ENCODE data around the gene AKIRIN2.
"Not testable (repeated sequence)": the region's sequence is repeated elsewhere in the genome, so short reads cannot be mapped to it uniquely, and the experiment has no call there.

Gene AKIRIN2

DNA sequence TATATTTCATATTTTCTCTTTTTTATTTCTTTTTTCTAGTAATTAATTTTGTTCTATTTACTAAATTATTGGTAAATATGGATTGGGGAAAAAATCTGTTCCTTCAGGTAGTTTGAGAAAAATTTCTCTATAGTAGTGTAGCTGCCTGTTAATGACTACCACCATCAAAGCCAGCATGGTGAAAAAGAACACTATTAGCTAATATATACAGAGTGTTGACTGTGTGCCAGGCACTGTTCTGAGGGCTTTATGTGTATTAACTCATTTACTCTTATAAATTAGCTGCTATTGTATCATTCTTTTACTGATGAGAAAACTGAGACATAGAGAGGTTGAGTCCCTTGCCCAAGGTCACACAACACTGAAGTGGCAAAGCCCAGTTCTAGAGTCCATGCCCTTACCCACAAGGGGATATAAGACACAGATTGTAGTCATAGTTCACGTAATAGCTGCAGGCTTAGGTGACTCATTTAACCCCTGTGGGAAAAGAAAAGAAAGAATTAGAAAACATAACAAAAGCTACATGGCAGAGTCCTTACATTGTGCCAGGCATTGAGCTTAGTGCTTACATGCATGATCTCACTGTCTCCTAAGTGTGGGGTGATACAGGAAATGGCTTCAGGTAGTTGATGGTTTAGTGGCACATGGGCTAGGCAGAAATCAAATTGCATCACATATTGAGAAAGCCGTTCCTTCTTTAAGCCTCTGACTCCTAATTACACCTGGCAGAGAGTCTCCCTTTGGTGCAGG, 12.2 kb upstream of the AKIRIN2 start:
- TF ChIP-seq ZFX (IDR thresholded peaks at IDR 0.05) = no peak
- TF ChIP-seq, protein P1, sequence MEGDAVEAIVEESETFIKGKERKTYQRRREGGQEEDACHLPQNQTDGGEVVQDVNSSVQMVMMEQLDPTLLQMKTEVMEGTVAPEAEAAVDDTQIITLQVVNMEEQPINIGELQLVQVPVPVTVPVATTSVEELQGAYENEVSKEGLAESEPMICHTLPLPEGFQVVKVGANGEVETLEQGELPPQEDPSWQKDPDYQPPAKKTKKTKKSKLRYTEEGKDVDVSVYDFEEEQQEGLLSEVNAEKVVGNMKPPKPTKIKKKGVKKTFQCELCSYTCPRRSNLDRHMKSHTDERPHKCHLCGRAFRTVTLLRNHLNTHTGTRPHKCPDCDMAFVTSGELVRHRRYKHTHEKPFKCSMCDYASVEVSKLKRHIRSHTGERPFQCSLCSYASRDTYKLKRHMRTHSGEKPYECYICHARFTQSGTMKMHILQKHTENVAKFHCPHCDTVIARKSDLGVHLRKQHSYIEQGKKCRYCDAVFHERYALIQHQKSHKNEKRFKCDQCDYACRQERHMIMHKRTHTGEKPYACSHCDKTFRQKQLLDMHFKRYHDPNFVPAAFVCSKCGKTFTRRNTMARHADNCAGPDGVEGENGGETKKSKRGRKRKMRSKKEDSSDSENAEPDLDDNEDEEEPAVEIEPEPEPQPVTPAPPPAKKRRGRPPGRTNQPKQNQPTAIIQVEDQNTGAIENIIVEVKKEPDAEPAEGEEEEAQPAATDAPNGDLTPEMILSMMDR (conservative IDR thresholded peaks at IDR 0.05) = no peak
- H3K27ac ChIP-seq = no peak overlapping the region

DNA sequence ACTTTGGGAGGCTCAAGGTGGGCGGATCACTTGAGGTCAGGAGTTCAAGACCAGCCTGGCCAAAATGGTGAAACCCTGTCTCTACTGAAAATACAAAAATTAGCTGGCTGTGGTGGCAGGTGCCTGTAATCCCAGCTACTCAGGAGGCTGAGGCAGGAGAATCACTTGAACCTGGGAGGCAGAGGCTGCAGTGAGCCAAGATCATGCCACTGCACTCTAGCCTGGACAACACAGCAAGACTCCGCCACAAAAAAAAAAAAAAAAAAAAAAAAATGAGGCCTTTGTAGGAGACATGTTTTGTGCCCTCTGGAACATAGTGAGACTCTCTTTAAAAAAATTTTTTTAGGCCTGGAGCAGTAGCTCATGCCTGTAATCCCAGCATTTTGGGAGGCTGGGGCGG, 10.7 kb upstream of the AKIRIN2 start:
- not testable (repeated sequence) for H3K27ac ChIP-seq

DNA sequence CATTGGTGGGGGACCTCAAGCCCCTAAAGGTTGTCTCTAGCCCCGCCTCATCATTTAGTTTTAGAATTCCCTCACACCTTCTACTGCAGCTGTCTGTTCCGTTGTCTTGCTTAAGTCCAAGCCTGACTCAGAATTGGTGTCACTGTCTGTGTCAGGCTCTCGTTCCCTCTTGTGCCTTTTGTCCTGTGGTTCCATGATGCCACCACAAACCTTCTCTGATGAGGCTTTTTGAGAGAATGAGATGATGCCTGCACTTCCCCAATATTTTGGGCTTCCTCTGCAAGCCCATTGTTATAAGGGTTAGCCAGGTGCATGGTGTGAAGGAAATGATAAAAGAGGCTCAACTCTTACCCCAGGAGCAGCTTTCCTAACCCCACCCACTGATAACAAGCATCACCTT, 8.1 kb upstream of the AKIRIN2 start:
- no peak for TF ChIP-seq ZFX (IDR thresholded peaks at IDR 0.05)
- TF ChIP-seq, protein P1 (conservative IDR thresholded peaks at IDR 0.05) = no peak
- H3K27ac ChIP-seq = no peak overlapping the region

DNA sequence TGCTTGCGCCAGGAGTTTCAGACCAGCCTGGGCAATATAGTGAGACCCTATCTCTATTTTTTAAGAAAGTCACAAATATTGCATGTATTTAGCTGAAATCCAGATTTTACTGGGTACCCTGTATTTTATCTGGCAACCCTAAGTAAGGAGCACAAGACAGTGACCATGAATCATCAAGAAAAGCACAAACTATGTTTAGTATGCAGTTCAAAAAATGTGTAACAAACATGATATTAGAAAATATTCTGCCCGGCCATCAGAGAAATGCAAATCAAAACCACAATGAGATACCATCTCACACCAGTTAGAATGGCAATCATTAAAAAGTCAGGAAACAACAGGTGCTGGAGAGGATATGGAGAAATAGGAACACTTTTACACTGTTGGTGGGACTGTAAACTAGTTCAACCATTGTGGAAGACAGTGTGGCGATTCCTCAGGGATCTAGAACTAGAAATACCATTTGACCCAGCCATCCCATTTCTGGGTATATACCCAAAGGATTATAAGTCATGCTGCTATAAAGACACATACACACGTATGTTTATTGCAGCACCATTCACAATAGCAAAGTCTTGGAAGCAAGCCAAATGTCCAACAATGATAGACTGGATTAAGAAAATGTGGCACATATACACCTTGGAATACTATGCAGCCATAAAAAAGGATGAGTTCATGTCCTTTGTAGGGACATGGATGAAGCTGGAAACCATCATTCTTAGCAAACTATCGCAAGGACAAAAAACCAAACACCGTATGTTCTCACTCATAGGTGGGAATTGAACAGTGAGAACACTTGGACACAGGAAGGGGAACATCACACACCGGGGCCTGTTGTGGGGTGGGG, 6.8 kb upstream of the AKIRIN2 start:
- H3K27ac ChIP-seq = not testable (repeated sequence)

DNA sequence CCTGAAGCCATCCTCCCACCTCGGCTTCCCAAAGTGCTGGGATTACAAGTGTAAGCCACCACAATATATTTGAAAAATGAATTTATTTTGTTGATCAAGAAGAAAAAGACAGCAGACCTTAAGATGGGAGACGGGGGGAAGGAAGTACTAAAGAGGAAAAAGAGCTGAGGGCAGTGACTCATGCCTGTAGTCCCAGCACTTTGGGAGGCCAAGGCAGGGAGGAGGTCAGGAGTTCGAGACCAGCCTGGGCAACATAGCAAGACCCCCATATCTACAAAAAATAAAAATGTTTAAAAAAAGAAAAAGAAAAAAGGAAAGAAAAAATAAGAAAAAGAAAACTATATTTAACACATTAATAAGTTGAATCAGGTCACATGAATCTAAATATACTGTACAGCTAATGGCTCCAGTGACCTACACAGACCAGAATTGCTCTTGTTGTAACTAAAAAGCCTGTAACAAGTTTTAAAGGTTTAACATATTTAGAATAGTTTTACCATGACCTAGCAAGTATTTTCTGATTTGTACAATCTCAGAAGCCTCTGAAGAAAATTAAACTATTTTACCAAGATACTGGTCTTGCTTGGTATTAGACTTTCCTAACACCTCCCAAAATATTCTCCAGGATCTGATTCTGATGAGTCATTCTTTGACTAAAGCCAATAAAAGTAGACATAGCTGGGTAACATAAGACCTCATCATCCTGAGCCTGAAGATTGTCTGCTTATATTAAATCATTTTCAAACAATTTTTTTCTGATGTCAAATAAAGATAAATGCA, 4.3 kb upstream of the AKIRIN2 start:
- TF ChIP-seq, protein P1 (conservative IDR thresholded peaks at IDR 0.05) = no peak
- no peak for TF ChIP-seq ZFX (IDR thresholded peaks at IDR 0.05)
- no peak overlapping the region for H3K27ac ChIP-seq

DNA sequence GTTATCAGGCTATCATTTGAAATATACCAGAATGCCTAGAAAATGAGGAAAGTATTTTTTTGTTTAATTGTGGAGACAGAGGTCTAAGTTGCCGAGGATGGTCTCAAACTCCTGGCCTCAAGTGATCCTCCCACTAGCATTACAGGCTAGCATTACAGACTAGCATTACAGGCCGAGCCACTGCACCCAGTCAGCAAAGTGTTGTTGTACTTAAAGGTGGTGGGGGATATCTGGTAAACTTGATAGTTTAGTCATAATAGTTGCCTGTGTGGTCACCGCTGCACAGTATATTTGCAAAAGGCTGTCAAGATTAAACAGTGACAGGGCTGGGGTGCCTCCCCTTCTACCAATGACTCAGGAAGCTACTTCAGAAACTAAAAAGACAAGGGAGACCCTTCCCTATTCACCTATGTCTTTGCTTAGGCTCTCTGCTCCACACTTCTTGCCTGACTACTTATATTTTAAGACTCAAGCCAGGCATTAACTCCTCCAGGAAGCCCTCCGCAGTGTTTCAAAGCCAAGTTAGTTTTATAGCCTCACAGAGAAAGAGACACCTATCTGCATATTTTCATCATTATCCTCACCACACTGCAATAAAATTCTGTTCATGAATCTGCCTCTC, 3.1 kb upstream of the AKIRIN2 start:
- no peak overlapping the region for H3K27ac ChIP-seq
- TF ChIP-seq ZFX (IDR thresholded peaks at IDR 0.05) = no peak
- TF ChIP-seq, protein P1 (conservative IDR thresholded peaks at IDR 0.05) = no peak

DNA sequence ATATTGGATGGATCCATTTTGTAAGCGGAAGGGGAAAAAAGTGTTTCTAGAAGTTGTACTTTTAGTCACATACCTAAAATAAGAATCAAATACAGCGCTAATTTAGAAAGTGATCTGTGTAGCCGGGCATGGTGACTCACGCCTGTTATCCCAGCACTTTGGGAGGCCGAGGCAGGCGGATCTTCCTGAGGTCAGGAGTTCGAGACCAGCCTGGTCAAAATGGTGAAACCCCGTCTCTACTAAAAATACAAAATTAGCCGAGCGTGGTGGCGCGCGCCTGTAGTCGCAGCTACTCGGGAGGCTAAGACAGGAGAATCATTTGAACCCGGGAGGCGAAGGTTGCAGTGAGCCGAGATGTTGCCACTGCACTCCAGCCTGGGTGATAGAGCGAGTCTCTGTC, 1.0 kb upstream of the AKIRIN2 start:
- H3K27ac ChIP-seq = peak overlapping the region; percentile 30; the same call in 1 of the 2 replicates

DNA sequence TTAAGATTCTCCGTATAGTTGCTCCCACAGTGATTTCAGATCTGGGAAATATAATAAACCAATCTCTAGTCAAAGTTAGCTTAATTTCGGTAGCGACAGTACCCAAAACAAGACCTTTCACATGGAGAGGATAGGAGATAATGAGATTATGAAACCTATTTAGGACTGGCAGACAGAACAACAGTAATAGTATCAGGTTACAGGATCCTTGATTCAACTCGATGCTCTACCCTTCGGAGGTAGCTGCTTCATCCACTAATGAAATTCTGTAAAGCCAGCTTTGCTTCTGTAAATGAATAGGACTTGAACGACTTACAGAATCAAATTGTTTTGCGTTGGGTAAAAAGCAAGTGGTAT, 534 bp upstream of the AKIRIN2 start:
- TF ChIP-seq, protein P1 (conservative IDR thresholded peaks at IDR 0.05) = no peak
- TF ChIP-seq ZFX (IDR thresholded peaks at IDR 0.05) = no peak
- H3K27ac ChIP-seq = no peak overlapping the region
